GM18868 (cell line): ENCODE measurements around the gene SLC6A11.

ENCODE experiments used
- ATAC-seq: cut with Tn5 transposase; IDR thresholded peaks from one replicate; pipeline ENCODE4 v1.9.1; 2021; ENCODE audit warnings: mild to moderate bottlenecking, moderate library complexity; ENCODE audit not compliant: unreplicated experiment

Gene SLC6A11

GRCh38 chr3:10837849-10838248 is 21.8 kb downstream of the SLC6A11 start:
- no peak for ATAC-seq

DNA sequence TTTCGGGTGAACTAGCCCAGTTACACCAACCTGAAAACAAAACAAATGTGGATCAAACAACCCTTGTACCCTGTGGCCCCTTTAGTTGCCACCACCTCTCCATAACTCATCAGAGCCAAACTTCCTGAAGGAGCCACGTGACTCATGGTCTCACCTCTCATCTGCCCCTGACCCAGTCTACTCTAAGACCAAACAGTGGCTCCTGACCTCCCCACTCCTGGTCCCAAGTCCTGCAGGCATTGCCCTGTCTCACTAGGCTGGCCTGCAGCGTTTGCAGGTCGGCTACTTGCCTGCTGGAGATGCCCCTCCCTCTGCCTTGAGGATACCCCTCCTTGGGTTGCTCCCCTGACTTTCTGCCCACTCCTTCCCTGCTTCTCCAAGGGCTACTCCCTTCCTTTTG is 23.1 kb downstream of the SLC6A11 start:
- no peak for ATAC-seq

GRCh38 chr3:10841100-10841499 is 25.1 kb downstream of the SLC6A11 start:
- ATAC-seq = no peak

- ATAC-seq = no peak
Measured at GRCh38 chr3:10843378-10843777, 27.4 kb downstream of the SLC6A11 start.

GRCh38 chr3:10845001-10845761 is 29.2 kb downstream of the SLC6A11 start:
- no peak for ATAC-seq

- ATAC-seq = peak; percentile 71
Measured at GRCh38 chr3:10845839-10846656, 30.0 kb downstream of the SLC6A11 start.

DNA sequence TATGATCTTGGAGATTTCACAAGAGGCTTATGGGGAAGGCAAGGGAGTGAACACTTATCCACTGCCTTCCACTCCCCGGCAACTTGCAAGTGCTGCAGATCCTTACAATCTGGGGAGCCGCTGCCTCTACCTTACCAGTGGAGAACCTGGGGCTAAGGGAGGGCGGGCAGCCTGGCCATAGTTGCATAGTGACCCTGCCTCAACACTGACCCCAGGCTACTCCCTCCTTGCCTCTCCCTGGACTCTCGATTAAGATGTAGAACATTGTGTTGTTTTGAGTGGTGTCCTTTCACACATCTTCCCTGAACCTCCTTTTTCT is 30.6 kb downstream of the SLC6A11 start:
- ATAC-seq = no peak

DNA sequence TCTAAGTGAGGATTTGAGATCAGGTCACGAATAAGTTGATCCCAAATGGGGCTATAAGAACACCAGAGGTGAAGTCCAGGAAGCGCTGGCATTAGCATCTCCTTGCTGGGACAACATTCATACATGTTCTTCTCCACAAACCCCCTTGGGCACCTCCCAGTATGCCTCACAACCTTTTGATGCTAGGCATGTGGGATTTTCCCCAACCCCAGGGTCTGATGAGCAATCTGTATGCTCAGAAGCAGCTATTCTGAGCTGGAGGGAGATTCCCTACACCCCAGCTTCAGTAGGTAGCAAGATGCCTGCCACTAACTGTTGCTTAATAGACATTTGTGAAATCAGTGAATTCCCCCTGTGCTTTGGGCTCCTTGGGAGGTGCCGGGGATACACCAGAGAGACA is 32.2 kb downstream of the SLC6A11 start:
- peak; percentile 74 for ATAC-seq

GRCh38 chr3:10852066-10852808 is 36.2 kb downstream of the SLC6A11 start:
- no peak for ATAC-seq

GRCh38 chr3:10855083-10855870 is 39.2 kb downstream of the SLC6A11 start:
- no peak for ATAC-seq

DNA sequence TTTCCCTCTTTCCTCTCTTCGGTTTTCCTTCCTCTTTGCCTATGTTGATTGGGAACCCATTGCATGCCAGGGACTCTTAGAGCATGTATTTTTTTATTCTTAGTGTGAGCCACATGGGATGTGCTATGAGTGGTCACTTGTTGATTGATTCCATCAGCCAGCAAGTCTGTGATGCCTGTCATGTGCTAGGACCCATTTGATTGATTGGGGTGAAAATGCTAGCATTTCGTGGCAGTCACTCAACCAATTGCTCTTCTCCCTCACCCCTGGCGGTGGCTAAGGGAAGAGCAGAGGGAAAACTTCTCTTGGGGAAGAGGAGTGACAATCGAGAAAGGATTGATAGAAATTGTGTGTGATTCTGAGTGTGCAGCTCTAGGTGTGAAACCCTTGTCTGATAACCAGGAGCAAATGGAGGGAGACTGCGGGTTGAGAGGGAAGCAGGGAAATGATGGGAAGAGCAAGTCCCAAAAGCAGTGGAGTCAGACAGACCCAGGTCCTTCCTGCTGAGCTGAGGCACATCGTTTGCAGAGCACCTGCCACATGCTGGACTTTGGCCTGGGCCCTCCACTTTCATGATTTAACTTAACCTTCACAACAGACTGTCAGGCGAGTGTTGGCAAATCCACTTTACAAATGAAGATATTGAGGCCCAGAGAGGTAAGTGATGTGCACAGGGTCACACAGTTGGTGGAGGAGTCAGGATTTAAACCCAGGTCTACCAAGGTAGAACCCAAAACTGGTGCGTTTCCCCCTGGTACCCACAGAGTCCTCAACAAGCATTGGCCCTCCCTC is 40.0 kb downstream of the SLC6A11 start:
- no peak for ATAC-seq

DNA sequence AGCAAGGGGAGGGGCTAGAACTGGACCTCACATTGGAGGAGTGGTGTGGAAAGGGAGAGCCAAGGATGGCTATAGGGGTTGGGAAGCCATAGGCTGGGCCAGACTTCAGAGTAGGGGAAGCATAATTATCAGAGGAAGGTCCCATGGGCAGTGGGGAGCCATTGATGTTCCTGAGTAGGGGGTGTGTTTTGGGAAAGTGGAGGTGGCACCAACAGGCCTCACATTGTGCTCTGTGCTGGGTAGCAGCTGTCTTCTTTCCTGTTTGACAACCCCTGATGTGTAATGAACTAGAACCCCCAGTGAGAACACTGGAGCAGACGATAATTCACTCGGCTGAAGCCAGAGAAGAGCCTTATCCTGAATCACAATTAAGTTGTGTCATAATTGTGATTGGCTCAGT is 41.2 kb downstream of the SLC6A11 start:
- no peak for ATAC-seq

DNA sequence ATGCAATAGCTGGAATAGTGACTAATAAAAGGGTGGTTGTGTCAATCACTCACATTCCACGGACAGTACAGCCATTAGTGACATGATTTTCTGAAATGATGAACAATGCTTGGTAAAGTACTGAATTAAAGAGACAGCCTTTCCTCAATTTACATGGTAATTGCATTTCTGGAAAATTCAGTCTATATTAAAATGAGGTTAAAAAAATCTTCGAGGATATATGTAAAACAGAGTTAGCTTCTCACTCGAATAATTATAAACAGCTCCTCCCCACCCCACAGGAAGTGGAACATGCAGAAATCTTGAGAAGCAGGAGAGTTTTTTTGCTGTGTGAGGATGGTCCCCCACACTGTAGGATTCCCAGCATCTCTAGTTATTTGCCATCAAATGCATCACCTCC is 42.1 kb downstream of the SLC6A11 start:
- no peak for ATAC-seq

DNA sequence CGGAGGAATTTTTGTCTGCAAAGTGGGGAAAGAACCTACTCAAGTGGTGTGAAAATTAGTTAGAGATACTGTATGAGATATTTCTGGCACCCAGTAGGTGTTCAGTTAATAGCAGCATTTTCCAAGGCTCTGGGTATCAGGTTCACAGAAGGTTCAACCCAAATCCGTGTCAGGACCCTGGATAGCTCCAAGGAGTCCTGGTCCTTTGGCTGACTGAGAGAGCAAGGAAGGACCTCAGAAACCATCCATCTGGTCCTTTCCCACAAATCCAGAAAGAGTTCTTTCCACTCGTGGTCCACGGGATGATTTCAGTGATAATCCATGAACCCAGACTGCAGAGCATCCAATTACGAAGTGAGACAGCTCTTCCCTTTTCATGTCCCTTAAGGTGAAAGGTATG is 51.4 kb downstream of the SLC6A11 start:
- ATAC-seq = no peak

GRCh38 chr3:10869460-10869859 is 53.4 kb downstream of the SLC6A11 start:
- ATAC-seq = no peak

DNA sequence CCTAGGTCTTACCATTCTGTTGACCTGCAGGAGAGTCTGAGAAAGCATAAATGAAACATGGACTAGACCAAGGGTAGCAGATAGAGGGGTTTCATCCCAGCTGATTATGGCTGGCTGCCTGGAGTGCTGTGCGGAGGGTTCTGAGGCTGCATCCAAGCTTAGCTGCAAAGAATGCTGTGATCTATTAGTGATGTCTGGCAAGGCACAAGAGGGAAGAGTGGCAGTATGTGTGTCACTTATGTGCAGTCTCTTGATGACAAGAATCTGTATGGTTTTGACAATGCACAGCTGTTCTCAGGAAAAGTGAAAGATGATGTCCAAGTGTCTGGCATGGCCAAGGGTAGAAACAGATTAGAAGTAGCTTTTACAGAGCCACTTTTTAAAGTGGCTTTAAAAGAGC is 54.3 kb downstream of the SLC6A11 start:
- no peak for ATAC-seq

DNA sequence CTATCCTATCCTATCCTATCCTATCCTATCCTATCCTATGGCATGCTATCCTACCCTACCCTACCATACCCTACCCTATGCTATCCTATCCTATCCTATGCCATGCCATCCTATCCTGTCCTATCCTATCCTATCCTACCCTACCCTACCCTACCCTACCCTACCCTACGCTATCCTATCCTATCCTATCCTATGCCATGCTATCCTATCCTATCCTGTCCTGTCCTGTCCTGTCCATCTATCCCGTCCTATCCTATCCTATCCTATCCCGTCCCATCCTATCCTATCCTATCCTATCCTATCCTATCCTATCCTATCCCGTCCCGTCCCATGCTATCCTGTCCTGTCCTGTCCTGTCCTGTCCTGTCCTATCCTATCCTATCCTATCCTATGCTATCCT is 57.4 kb downstream of the SLC6A11 start:
- no peak for ATAC-seq

GRCh38 chr3:10875914-10876313 is 59.9 kb downstream of the SLC6A11 start:
- no peak for ATAC-seq

GRCh38 chr3:10876661-10877060 is 60.6 kb downstream of the SLC6A11 start:
- no peak for ATAC-seq

DNA sequence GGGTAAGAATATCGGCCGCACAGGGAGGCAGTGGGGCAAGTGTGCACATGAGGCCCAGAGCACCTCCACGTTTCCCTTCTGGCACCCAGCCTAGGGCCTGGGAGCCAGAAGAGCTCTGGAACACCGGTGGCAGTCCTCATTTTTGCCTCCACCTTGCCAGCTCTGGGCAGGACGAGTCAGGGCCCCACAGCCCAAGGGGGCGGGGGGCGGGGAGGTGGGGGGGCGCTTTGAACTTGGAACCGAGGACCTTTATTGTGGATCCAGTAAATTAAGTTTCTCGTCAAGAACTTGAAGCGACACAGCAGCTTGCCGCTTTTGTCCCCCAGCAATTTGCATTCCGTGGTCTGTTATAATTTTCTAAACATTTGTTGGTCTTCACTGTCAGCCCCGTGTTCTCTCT is 66.8 kb downstream of the SLC6A11 start:
- no peak for ATAC-seq
